Stimulated activated CD4-positive, alpha-beta T cell treated with anti-CD3 and anti-CD28 coated beads, Interleukin-4, amount 100 ng/mL, for 1 hour (primary cell): ENCODE results near the gene DGKD.

ENCODE experiments used
- DNase-seq: peaks from one replicate; pipeline ENCODE4 v3.0.0-alpha.2; 2020

The DGKD gene

GRCh38 chr2:233482616-233483015 is 128.3 kb downstream of the DGKD start:
- DNase-seq, result no peak

- DNase-seq, result no peak
These were observed 131.4 kb downstream of the DGKD start for GRCh38 chr2:233485726-233486125.

- no peak for DNase-seq
These were observed 132.1 kb downstream of the DGKD start for GRCh38 chr2:233486357-233486756.

- no peak for DNase-seq
These were observed 132.7 kb downstream of the DGKD start for GRCh38 chr2:233486778-233487552.

- no peak for DNase-seq
These were observed 133.6 kb downstream of the DGKD start for GRCh38 chr2:233487748-233488345.

GRCh38 chr2:233489143-233489542 is 134.8 kb downstream of the DGKD start:
- DNase-seq, result no peak

- DNase-seq, result no peak
These were observed 135.4 kb downstream of the DGKD start for GRCh38 chr2:233489666-233490065.

- DNase-seq, result no peak
These were observed 136.5 kb downstream of the DGKD start for GRCh38 chr2:233490831-233491230.

- no peak for DNase-seq
These were observed 137.0 kb downstream of the DGKD start for GRCh38 chr2:233491326-233491725.

- DNase-seq, result no peak
These were observed 137.8 kb downstream of the DGKD start for GRCh38 chr2:233492078-233492477.

GRCh38 chr2:233492751-233493150 is 138.5 kb downstream of the DGKD start:
- DNase-seq, result no peak

GRCh38 chr2:233495503-233496496 is 141.5 kb downstream of the DGKD start:
- no peak for DNase-seq

- no peak for DNase-seq
These were observed 143.4 kb downstream of the DGKD start for GRCh38 chr2:233497692-233498091.

GRCh38 chr2:233498126-233498525 is 143.8 kb downstream of the DGKD start:
- no peak for DNase-seq

- no peak for DNase-seq
These were observed 145.6 kb downstream of the DGKD start for GRCh38 chr2:233499928-233500327.

GRCh38 chr2:233501198-233502076 is 147.1 kb downstream of the DGKD start:
- DNase-seq, result no peak

GRCh38 chr2:233503481-233503880 is 149.2 kb downstream of the DGKD start:
- no peak for DNase-seq

GRCh38 chr2:233503947-233504637 is 149.8 kb downstream of the DGKD start:
- DNase-seq, result no peak

GRCh38 chr2:233513953-233514655 is 159.8 kb downstream of the DGKD start:
- DNase-seq, result no peak

- DNase-seq, result no peak
These were observed 165.7 kb downstream of the DGKD start for GRCh38 chr2:233519787-233520611.
